Activated CD8-positive, alpha-beta memory T cell treated with anti-CD3 and anti-CD28 coated beads for 48 hours (primary cell): ENCODE data around the gene TTLL11.

ENCODE experiments used
- DNase-seq, 3 experiments: peaks; one replicate each; pipeline ENCODE4 v3.0.0-alpha.2; 2020; ENCODE audit warnings: low read depth in 2 of 3, low spot score in 2 of 3

The TTLL11 gene

GRCh38 chr9:121818841-121819427 is 274.2 kb downstream of the TTLL11 start:
- no peak for DNase-seq

- DNase-seq = no peak
Observed at GRCh38 chr9:121818016-121818661, 275.0 kb downstream of the TTLL11 start.

- no peak for DNase-seq
Observed at GRCh38 chr9:121817476-121817875, 275.6 kb downstream of the TTLL11 start.

- no peak for DNase-seq
Observed at GRCh38 chr9:121816845-121817450, 276.2 kb downstream of the TTLL11 start.

GRCh38 chr9:121816449-121816817 is 276.7 kb downstream of the TTLL11 start:
- no peak for DNase-seq

- DNase-seq = no peak
Observed at GRCh38 chr9:121815546-121816448, 277.3 kb downstream of the TTLL11 start.

- no peak for DNase-seq
Observed at GRCh38 chr9:121815084-121815483, 278.0 kb downstream of the TTLL11 start.

GRCh38 chr9:121814594-121814993 is 278.5 kb downstream of the TTLL11 start:
- DNase-seq = no peak

GRCh38 chr9:121813519-121814210 is 279.4 kb downstream of the TTLL11 start:
- DNase-seq = no peak

- no peak for DNase-seq
Observed at GRCh38 chr9:121812159-121812735, 280.9 kb downstream of the TTLL11 start.

GRCh38 chr9:121811751-121812150 is 281.4 kb downstream of the TTLL11 start:
- DNase-seq = no peak

- no peak for DNase-seq
Observed at GRCh38 chr9:121811140-121811539, 282.0 kb downstream of the TTLL11 start.

GRCh38 chr9:121810489-121810888 is 282.6 kb downstream of the TTLL11 start:
- DNase-seq = no peak

GRCh38 chr9:121809356-121810050 is 283.6 kb downstream of the TTLL11 start:
- DNase-seq = no peak

- no peak for DNase-seq
Observed at GRCh38 chr9:121808781-121809180, 284.3 kb downstream of the TTLL11 start.

- DNase-seq = no peak
Observed at GRCh38 chr9:121807823-121808278, 285.3 kb downstream of the TTLL11 start.

- no peak for DNase-seq
Observed at GRCh38 chr9:121807069-121807822, 285.9 kb downstream of the TTLL11 start.

GRCh38 chr9:121802753-121803152 is 290.4 kb downstream of the TTLL11 start:
- no peak for DNase-seq

GRCh38 chr9:121801579-121801978 is 291.5 kb downstream of the TTLL11 start:
- DNase-seq = no peak
